ENCODE measurements around the gene MRPS16. TPM values are rescaled to one million over a fixed set of nuclear protein-coding genes. Genes with fewer than 3 reads are reported as not detected.

The MRPS16 gene
- total RNA-seq, 1 experiment from 2014 or later, result 94.1 TPM

DNA sequence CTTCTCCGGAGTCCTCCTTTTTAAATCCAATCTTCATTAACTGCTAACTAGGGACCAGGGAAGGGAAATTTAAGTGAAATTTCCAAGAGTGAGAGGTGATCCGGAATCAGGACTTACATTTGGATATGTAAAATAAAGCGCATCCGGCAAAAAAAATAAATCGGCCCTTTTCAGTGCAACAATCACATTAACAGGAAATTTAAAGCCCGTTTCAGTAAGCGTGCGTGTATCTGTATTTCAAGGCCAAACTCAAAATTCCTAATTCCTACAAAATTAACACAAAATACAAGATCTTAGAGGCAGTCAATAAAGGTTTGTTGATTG, 6.2 kb downstream of the MRPS16 start:
- DNase-seq (ENCODE audit: low spot score), result no peak
- in situ Hi-C loops (cut with HindIII; ENCODE audit: low sequenced_read_pairs), result no loop called here

DNA sequence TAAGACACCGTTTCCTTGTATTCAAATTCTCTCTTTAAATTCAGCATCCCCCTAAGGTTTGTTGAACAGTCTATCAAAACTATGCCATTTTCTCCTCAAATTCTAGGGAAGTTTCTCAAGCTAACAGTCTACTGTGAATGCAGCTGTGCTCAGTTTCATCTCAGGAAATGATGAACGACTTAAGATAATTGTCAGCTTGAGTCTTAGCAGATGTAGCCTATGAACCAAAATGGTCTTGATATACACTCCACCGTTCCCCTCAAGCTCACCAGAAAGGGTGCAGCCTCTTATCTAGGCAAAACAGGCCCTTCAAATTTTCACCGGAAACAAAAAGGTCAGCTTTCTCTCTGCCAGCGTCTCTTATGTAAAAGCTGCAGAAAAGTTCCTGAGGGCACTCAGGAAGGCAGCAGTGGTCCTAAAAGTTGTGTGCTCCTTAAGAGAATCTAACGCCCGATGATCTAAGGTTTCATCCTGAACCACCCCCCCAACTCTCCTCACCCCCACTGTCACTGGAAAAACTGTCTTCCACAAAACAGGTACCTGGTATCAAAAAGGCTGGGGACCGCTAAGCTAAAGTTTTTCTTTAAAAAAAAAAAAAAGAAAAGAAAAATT, 7.5 kb downstream of the MRPS16 start:
- in situ Hi-C loops (cut with HindIII; ENCODE audit: low sequenced_read_pairs), result no loop called here
- no peak for DNase-seq (ENCODE audit: low spot score)

DNA sequence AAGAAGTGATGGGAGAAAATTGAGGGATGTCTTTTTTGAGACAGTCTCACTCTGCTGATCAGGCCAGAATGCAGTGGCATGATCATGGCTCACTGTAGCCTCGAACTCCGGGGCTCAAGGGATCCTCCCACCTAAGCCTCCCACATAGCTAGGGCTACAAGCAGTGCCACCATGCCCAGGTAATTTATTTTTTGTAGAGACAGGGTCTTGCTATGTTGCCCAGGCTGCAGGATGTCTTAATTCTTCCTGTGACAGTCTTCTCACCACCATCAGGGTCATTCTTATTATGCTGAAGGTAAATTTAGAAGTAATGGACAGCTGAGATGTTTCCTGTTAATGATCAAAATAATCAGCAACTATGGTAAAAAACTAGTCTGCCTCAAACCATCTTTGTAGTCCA, 12.5 kb downstream of the MRPS16 start:
- DNase-seq (ENCODE audit: low spot score), result no peak
- in situ Hi-C loops (cut with HindIII; ENCODE audit: low sequenced_read_pairs), result no loop called here

DNA sequence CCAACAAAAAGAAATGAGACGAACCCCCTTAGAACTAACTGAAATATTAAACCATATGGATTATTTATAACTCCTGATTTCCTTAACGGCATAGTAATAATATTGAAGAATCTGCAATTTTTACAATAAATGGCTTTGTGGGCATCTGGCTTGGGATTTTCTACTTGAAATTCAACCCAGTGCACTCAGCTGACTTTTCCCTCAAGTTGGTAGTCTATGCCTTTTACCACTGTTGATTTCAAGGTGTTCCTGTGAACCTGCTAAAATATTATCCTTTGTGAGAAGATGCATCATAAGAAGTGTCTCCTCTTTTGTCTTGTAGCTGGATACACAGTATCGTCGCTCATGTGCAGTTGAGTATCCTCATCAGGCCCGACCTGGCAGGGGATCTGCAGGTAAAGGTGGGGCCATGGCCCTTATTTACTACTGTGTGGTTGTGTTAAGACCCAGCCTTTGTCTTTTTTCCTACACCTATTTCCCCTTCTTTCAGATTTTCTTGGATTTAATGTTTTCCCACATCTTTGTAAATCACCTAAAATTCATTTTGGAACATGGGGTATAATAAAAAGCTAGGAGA, 13.4 kb downstream of the MRPS16 start:
- in situ Hi-C loops (cut with HindIII; ENCODE audit: low sequenced_read_pairs), result no loop called here

DNA sequence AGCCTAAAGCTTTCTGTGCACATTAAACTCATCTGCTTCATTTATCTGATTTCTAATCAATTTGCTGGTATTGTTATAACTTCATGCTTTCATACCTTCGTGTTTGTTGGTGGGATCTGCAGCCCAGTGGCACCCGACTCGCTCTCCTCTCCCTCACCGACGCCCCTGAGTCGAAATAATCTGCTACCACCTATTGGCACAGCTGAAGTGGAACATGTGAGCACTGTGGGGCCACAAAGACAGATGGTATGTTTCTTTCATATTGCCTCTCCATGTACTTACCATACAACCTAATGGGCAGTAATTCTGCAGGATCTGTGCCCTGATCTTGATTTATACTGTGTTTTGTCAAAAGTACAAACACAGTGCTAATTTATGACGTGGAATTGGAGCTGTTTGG, 17.7 kb downstream of the MRPS16 start:
- no peak for DNase-seq (ENCODE audit: low spot score)
- in situ Hi-C loops (cut with HindIII; ENCODE audit: low sequenced_read_pairs), result no loop called here

More for the DNA sequence above, 13.4 kb downstream of the MRPS16 start:
- no peak for DNase-seq (ENCODE audit: low spot score)

DNA sequence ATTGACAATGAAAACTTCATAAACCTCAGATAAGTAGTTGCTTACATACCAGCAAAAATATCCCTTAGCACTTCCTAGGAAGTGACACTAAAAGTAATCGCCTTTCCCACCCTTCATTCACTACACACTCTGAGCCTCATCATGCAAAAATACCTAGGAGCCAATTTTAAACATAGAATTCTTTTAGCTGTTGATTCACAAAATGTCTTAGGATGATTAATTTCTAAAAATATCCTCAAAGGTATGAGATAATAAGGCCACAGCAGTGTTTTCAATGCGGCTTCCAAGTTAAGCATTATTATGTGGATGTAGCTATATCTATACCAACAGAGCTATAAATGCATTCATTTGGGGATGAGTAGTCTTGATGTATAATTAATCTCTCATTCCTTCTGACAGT, 18.6 kb downstream of the MRPS16 start:
- DNase-seq (ENCODE audit: low spot score), result no peak
- in situ Hi-C loops (cut with HindIII; ENCODE audit: low sequenced_read_pairs), result no loop called here

DNA sequence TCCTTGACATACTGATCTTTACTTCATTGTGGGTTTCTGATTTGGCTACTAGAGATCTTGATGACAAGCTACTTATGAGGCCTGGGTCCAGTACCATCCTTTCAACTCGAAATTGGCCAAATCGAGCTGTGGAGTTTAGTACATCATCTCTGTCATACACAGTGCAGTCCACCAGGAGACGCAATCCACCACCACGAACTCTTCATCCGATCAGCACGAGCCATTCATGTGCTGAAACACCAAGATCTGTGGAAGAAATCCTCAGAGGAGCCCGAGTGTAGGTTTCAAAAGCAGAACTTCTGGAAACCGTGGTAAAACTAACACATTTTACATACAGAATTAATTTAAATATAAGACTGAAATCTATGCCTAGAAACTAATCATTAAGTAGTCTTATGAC, 19.6 kb downstream of the MRPS16 start:
- in situ Hi-C loops (cut with HindIII; ENCODE audit: low sequenced_read_pairs), result no loop called here
- DNase-seq (ENCODE audit: low spot score), result peak; percentile 14

DNA sequence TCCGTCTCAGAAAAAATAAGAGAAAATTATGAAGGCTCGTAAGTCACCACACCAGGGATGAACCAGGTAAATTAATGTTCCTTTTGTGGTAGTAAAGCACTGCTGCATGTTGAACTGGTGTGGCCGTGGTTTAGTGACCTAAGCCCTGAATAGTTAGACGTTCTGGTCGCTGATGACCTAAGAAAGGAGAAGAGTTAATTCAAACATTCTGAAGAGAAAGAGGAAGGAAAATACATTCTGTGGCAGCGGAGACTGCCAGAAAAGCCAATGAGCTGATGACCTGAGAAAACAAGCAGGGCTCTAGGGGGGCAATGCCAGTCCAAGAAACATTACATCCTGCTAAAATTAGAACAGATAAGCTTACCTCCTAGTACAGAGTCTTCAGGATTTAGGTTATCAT, 22.9 kb downstream of the MRPS16 start:
- DNase-seq (ENCODE audit: low spot score), result no peak
- in situ Hi-C loops (cut with HindIII; ENCODE audit: low sequenced_read_pairs), result no loop called here

DNA sequence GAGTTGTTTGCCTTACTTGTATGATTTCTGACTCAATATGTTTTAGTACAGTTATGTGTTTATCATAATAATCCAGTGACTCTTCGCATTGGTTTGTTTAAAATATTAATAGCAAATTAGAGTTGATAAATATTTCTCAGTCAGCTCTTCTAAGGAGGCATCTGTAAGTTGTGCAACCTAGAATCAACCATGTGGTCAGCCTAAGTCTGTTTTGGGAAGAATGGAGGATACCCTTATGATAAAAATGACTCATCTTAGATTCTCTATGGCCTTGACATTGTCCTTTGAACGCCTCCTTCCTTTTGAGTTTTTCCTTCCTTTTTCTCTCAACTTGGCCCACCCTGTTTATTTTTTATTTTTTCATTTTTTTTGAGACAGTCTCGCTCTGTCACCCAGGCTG, 24.2 kb downstream of the MRPS16 start:
- in situ Hi-C loops (cut with HindIII; ENCODE audit: low sequenced_read_pairs), result no loop called here
- no peak for DNase-seq (ENCODE audit: low spot score)

DNA sequence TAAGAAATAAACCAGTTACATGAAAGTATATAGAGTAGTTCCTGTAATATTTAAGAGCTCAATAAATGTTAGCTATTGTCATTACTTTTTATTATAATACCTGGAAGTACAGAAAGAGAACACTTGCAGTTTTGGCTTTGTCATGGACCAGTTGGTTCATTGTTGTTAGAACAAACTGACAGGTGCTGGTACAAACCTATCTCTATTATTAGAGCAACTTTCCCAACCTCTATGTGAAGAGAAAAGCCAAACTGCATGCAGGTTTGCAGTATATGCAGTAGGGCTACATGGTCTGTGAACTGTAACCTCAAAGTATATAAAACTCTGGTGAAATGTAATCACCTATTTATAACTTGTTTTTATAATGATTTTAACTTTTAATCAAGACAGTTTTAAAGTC, 25.8 kb downstream of the MRPS16 start:
- no peak for DNase-seq (ENCODE audit: low spot score)
- in situ Hi-C loops (cut with HindIII; ENCODE audit: low sequenced_read_pairs), result no loop called here

DNA sequence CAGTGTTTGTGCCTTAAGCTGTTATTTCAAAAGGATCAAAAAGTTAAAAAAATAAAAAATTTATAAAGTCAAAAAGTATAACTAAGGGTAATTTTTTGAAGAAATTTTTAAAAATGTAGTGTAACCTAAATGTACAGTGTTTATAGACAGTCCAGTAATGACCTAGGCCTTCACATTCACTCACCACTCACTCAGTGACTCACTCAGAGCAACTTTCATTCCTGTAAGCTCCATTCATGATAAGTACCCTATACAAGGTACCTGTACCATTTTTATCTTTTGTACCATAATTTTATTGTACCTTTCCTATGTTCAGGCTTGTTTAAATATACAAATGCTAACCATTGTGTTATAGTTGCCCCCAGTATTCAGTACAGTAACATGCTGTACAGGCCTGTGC, 26.9 kb downstream of the MRPS16 start:
- DNase-seq (ENCODE audit: low spot score), result no peak
- in situ Hi-C loops (cut with HindIII; ENCODE audit: low sequenced_read_pairs), result no loop called here

DNA sequence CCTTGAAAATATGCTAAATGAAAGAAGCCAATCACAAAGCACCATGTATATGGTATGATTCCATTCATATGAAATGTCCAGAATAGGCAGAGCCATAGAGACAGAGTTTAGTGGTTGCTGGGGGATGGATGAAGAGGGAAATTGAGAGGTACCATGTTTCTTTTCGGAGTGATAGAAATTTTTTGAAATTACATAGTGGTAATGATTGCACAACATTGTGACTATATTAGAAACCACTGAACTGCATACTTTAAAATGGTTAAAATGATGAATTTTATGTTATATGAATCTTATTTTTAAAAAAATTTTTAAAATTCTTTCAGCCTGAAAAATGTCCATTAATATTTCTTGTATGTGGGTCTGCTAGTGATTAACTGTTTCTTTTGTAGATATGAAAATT, 31.5 kb downstream of the MRPS16 start:
- DNase-seq (ENCODE audit: low spot score), result no peak
- in situ Hi-C loops (cut with HindIII; ENCODE audit: low sequenced_read_pairs), result no loop called here

DNA sequence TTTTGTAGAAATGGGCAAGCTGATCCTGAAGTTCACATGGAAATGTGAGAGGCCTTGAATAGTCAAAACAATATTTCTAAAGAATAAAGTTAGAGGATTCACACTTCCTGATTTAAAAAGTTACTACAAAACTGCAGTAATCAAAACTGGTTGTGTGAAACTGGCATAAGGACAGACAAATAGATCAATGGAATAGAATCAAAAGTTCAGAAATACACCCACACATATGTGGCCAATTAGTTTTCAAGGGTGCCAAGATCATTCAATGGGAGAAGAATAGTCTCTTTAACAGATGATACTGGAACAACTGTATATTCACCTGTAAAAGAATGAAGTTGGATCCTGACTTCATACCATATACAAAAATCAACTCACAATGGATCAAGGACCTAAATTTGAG, 33.1 kb downstream of the MRPS16 start:
- DNase-seq (ENCODE audit: low spot score), result no peak
- in situ Hi-C loops (cut with HindIII; ENCODE audit: low sequenced_read_pairs), result no loop called here

DNA sequence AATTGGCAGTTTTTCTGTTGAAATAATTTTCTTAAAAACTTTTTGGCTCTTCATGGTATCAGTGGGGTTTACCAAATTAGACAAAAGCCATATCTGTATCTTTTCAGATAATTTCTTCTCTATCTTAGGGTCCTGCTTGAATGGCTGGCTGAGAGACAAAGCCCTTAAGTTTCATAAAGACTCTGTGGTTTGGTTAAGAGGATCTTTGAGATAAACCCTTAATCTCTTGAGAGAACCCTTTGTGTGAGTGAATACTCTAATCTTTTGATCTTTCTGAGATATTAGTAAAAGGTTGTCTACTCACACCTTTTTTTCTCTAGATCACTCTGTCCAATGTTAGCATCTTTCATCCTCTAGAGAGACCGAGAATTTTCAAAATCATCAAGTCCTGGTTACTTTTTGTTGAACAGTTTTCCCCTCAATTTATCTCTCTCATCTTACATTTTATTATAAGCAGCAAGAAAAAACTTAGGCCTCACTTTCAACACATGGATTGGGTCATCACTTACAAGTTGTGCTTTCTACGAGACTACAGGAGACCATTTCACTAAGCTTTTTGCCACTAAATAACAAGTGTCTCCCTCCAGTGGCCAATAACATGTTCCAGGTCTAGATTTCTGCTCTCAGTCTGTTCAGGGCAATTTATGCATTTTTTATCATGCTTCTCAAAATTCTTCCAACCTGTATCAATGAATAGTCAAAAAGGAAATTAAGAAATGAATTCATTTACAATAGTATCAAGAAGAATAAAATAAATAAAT, 33.8 kb downstream of the MRPS16 start:
- DNase-seq (ENCODE audit: low spot score), result no peak

DNA sequence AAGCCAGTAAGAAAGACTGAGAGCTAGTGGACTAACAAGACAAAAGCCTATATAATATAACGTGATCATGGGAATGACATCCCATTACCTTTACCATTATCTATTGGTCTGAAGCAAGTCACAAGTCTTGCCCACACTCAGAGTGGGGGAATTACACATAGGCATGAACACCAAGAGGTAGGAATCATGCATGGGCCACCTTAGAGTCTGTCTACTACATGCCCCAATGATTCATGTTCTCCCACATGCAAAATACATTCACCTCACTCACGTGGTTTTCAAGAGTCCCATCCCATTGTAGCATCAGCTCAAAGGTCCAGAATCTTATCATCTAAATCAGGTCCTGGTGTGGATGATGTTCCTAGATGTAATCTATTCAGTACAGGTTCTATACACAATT, 34.8 kb downstream of the MRPS16 start:
- DNase-seq (ENCODE audit: low spot score), result no peak
- in situ Hi-C loops (cut with HindIII; ENCODE audit: low sequenced_read_pairs), result no loop called here

More for the DNA sequence above, 33.8 kb downstream of the MRPS16 start:
- in situ Hi-C loops (cut with HindIII; ENCODE audit: low sequenced_read_pairs), result no loop called here

DNA sequence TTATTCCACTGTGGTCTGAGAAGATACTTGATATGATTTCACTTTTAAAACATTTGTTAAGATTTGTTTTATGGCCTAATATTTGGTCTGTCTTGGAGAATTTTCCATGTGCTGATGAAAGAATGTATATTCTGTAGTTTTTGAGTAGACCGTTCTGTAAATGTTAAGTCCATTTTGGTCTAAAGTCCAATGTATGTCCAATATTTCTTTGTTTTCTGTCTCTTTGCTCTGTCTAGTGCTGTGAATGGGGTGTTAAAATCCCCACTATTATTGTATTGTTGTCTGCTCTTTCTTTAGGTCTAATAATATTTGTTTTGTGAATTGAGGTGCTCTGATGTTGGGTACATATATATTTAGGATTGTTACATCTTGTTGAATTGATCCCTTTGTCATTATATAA, 36.7 kb downstream of the MRPS16 start:
- in situ Hi-C loops (cut with HindIII; ENCODE audit: low sequenced_read_pairs), result no loop called here
- no peak for DNase-seq (ENCODE audit: low spot score)

DNA sequence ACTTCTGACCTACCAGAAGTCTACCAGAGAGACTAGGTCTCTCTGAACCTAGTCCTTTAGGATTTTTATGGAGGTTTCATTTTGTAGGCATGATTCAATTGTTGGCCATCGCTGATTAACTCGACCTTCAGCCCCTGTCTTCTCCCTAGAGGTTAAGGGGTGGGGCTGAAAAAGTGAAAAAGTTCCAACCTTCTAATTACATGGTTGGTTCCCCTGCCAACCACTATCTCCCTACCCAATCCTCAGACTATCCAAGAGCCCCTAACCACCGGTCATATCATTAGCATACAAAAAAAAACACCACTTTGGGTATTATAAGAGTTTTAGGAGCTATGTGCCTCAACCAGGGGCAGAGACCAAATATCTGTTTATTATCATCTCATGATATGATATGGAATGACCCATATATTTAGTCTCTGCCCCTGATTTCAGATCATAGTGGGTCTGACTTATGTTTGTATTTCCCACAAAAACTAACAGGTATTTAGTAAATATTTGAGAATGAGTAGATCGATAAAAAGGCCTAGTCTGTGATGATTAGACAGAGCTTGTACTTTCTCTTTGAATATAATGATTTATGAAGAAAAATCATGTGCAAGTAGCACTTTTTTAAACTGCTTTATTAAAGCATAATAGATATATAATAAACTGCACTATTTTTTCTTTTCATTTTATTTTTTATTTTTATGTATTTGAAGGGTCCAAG, 41.2 kb downstream of the MRPS16 start:
- DNase-seq (ENCODE audit: low spot score), result no peak
- in situ Hi-C loops (cut with HindIII; ENCODE audit: low sequenced_read_pairs), result no loop called here

DNA sequence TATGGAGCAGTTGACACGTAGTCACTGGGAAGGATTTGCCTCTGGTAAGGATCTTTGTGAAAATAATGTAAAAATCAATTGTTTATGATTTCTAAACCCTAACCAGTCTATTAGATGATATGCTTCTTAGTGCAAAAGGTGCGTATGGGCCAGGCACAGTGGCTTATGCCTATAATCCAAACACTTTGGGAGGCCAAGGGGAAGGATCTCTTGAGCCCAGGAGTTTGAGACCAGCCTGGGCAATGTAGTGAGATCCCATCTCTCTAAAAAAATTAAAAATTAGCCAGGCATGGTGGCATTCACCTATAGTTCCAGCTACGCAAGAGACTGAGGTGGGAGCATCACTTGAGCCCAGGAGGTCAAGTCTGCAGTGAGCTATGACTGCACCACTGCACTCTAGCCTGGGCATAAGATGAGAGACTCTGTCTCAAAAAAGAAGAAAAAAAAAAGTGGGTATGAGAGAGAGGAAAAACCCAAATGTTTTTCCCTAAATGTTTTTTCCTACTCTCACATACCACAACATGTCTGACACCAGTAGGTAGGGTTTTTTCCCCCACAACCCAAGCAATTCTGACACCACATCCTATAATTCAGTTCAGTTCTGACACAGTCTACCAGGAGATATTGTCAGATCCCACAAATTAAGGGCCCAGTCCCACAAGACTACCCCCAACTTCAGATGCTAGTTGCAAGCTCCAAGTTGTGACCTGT, 41.9 kb downstream of the MRPS16 start:
- DNase-seq (ENCODE audit: low spot score), result no peak
- in situ Hi-C loops (cut with HindIII; ENCODE audit: low sequenced_read_pairs), result no loop called here

DNA sequence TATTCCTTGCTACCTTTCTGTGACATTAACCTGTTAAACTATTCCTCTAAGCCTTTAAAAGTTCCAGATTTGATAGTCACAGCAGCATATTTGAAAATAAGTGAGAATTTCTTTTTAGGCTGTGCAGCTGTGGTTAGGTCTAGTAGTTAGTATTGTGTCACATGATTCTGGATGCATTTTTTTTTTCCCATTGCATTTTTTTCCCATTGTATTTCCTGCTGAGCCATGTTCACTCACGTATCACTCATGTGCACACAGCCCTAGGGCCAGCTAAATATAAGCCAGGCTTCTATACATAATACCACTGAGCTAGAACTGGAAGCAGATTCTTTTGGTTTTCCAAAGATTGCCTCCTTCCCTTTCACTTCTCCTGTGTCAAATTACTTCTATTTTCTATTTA, 42.7 kb downstream of the MRPS16 start:
- no peak for DNase-seq (ENCODE audit: low spot score)
- in situ Hi-C loops (cut with HindIII; ENCODE audit: low sequenced_read_pairs), result no loop called here

DNA sequence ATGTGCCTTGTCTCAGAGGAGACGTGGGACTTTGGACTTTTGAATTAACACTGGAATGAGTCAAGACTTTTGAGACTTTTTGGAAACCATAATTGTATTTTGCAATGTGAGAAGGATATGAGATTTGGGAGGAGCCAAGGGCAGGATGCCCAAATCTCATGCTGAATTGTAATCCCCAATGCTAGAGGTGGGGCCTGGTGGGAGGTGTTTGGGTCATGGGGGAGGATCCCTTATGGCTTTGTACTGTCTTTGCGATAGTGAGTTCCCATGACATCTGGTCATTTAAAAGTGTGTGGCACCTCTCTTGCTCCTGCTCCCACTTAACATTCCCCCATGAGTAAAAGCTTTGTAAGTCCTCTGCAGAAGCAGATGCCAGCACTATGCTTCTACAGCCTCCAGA, 44.6 kb downstream of the MRPS16 start:
- in situ Hi-C loops (cut with HindIII; ENCODE audit: low sequenced_read_pairs), result no loop called here
- DNase-seq (ENCODE audit: low spot score), result no peak
